Mucosa of stomach (tissue), 1 donor: Measurements from ENCODE around the gene ACVR1C.

Experiments used
- H3K27me3 ChIP-seq: one replicate; pipeline ENCODE4 v1.7.0; 2013; ENCODE audit warnings: mild to moderate bottlenecking, low read length; ENCODE audit not compliant: control insufficient read depth, insufficient read depth
- H3K36me3 ChIP-seq: one replicate; pipeline ENCODE4 v1.7.0; 2013; ENCODE audit warnings: low read length; ENCODE audit not compliant: control insufficient read depth, insufficient read depth
- H3K4me1 ChIP-seq: one replicate; pipeline ENCODE4 v1.7.0; 2013; ENCODE audit warnings: mild to moderate bottlenecking, low read length; ENCODE audit not compliant: control insufficient read depth, insufficient read depth
- H3K4me3 ChIP-seq: one replicate; pipeline ENCODE4 v1.7.0; 2013; ENCODE audit warnings: low read length
- H3K9ac ChIP-seq: one replicate; pipeline ENCODE4 v1.7.0; 2013; ENCODE audit warnings: mild to moderate bottlenecking, low read length, moderate library complexity
- H3K9me3 ChIP-seq: one replicate; pipeline ENCODE4 v1.7.0; 2013; ENCODE audit warnings: mild to moderate bottlenecking, low read length, moderate library complexity; ENCODE audit not compliant: control insufficient read depth
- donor health status: Pancreatic carcinoma.

ACVR1C gene

GRCh38 chr2:157628477-157629415, at the start of gene ACVR1C:
TSS of gene ACVR1C (minus strand) at chr2:157628864. CDS start at chr2:157628644, 220 bp downstream.
- peak within 1 kb of the TSS; percentile 80 for H3K4me3 ChIP-seq
- H3K27me3 ChIP-seq: no peaks in the 10 kb centered on the region
- no peaks in the 10 kb centered on the region for H3K36me3 ChIP-seq
- no peaks in the 10 kb centered on the region for H3K9me3 ChIP-seq
- H3K9ac ChIP-seq: peak within 1 kb of the TSS; percentile 64
- H3K4me1 ChIP-seq: no peaks in the 10 kb centered on the region

DNA sequence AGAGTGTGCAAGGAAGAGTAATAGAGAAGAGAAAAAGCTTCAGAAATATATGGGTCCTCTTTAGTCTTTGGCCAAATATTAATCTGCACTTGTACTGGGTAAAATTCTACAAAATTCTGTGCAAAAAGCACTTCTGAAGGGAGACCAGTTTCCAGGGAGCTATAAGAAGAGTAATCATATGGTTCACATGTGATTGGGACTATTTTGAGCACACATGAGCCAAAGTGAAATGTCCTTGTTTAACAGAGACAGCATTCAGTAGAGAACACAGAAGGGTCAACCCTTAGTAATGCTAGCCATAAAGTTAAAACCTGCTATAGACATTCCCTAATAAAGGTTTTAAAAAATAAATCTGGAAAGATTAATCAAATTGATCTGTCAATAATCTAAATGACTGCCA, 49.3 kb upstream of the ACVR1C start:
- no peaks in the 10 kb centered on the region for H3K27me3 ChIP-seq
- no peaks in the 10 kb centered on the region for H3K4me1 ChIP-seq

GRCh38 chr2:157672129-157672528, 43.5 kb upstream of the ACVR1C start:
- Histone ChIP-seq H3K36me3 (no peaks in the 10 kb centered on the region), H3K9me3 (no peaks in the 10 kb centered on the region), H3K4me1 (no peaks in the 10 kb centered on the region), H3K27me3 (no peaks in the 10 kb centered on the region), H3K4me3 (no peak overlapping the region), H3K9ac (no peak overlapping the region)

More for the DNA sequence above, 49.3 kb upstream of the ACVR1C start:
- H3K36me3 ChIP-seq: no peaks in the 10 kb centered on the region
- no peak overlapping the region for H3K4me3 ChIP-seq
- H3K9me3 ChIP-seq: no peaks in the 10 kb centered on the region
- no peak overlapping the region for H3K9ac ChIP-seq

DNA sequence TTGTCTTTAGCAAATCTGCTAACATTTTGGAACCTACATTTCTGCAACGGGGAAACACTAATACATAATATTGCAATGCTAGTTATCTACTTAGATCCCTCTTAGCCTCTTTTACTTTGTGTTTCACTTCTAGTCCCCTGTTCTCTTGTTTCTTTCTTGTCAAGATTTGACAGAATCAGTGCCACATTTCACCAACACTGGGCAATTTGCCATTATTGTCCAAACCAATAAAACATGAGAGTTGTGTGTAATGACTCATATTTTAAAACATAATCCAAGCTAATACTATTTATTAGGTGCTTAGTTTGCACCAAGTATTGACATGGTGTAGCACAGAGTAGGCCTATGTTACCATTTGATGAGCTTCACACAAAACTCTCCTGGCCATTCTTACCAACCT, 33.7 kb upstream of the ACVR1C start:
- H3K36me3 ChIP-seq: no peaks in the 10 kb centered on the region

GRCh38 chr2:157661776-157662175, 33.1 kb upstream of the ACVR1C start:
- no peaks in the 10 kb centered on the region for H3K27me3 ChIP-seq
- H3K4me1 ChIP-seq: no peaks in the 10 kb centered on the region
- no peak overlapping the region for H3K4me3 ChIP-seq
- H3K36me3 ChIP-seq: no peaks in the 10 kb centered on the region
- no peak overlapping the region for H3K9ac ChIP-seq
- H3K9me3 ChIP-seq: no peaks in the 10 kb centered on the region

More for the DNA sequence above, 33.7 kb upstream of the ACVR1C start:
- Histone ChIP-seq H3K27me3 (no peaks in the 10 kb centered on the region), H3K9me3 (no peaks in the 10 kb centered on the region), H3K4me1 (no peaks in the 10 kb centered on the region), H3K4me3 (no peak overlapping the region), H3K9ac (no peak overlapping the region)

DNA sequence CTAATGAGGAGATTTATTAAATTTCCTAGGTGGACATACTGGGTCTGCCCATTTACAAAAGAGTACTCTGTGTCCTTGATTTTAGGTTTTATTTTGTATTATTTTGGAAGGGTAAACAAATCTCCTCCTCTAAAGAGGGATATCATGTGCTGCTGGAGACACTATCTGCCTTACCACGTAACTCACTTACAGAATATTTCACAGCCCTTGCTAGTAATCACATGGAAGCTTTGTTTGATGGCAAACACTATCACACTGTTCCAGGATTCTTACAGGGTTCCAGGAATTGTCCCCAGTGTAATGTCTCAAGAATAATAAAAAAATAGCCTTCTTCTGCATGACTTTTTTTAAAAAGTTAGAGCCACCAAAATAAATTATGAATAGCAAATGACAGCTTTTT, 29.2 kb upstream of the ACVR1C start:
- no peaks in the 10 kb centered on the region for H3K36me3 ChIP-seq
- no peaks in the 10 kb centered on the region for H3K4me1 ChIP-seq
- H3K4me3 ChIP-seq: no peak overlapping the region
- no peak overlapping the region for H3K9ac ChIP-seq
- H3K9me3 ChIP-seq: no peaks in the 10 kb centered on the region
- H3K27me3 ChIP-seq: no peaks in the 10 kb centered on the region

- Histone ChIP-seq H3K9me3 (no peaks in the 10 kb centered on the region), H3K36me3 (no peaks in the 10 kb centered on the region), H3K4me3 (no peak overlapping the region), H3K27me3 (no peaks in the 10 kb centered on the region), H3K9ac (no peak overlapping the region), H3K4me1 (no peaks in the 10 kb centered on the region)
Measured at GRCh38 chr2:157657101-157657500, 28.4 kb upstream of the ACVR1C start.

DNA sequence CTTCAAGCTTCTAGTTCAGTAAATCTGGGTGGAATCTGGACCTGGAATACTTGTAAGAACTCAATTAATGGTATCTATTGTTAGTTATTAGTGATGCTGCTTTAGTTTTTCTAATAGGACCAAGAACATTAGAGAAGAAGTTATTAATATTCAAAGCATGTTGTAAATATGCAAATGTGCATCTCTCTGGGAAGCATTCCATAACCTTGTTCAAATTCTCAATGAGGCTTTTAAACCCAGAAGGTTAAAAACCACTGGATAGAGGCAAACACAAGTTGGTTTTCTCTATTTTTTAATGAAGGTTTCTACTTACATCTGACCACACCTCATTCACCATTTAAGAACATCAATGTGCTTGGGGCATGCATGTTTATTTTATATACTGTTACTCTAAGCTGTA, 16.1 kb upstream of the ACVR1C start:
- Histone ChIP-seq H3K36me3 (no peaks in the 10 kb centered on the region), H3K4me3 (no peak overlapping the region), H3K27me3 (no peaks in the 10 kb centered on the region), H3K9ac (no peak overlapping the region), H3K9me3 (no peaks in the 10 kb centered on the region), H3K4me1 (no peaks in the 10 kb centered on the region)

DNA sequence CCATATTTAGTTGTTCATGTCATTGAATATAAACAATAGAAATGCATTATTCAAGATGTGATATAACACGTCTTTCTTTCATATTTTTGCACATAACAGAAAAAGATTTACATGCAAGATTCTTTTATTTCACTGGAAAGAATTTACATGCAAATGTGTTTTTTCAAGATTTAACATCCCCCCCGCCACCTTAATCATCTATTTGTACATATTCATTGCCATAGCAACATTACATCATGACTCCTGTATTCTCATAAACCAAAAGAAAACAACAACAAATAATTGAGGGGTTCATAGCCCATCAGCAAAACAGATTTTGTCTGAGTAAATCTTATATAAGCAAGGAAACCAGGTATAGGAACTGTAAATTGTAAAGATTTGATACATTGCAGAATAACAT, 3.2 kb upstream of the ACVR1C start:
- Histone ChIP-seq H3K4me1 (no peaks in the 10 kb centered on the region), H3K9me3 (no peaks in the 10 kb centered on the region)

DNA sequence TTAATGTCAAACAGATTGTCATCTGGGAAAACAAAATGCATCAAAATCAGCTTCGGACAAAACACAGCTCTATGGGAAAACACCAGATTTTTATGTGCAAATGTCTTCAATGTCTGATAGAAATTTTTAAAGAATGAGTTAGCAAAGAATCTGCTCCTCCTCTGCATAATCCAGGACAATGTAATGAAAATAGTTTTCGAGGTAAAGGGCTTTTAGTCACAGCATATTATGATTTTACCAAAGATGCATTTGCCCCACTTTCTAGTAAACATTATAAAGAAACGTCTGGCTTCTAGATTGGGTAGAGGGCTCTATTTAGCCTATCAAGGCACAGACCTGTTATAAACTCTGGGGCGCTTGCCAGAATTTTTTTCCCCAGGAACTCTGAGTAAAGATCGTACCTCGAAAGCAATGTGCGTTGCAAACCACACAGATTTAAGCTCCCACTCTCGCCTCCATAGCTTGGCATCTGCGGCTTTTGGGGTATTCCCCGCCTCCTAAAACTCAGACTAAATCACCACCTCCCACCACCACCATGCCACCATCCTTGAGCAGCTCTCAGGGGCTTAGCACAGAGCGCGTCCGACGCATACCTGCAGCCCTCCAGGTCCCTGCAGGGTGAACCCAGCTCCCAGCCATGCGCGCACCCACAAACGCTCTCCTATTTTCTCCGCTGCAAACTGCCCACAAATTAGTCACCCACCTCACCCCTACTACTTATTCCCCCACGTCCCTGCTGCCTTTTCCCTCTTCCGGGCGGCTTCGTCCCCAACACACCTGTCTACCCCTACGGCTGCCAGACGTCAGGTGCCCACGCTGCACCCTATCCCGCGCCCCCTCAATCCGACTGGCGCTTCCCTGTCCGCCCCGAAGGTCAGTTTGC, 829 bp downstream of the ACVR1C start:
- Histone ChIP-seq H3K9me3 (no peaks in the 10 kb centered on the region), H3K4me3 (peak overlapping the region; percentile 80), H3K27me3 (no peaks in the 10 kb centered on the region), H3K4me1 (no peaks in the 10 kb centered on the region), H3K36me3 (no peaks in the 10 kb centered on the region), H3K9ac (peak overlapping the region; percentile 64)

More for the DNA sequence above, 3.2 kb upstream of the ACVR1C start:
- Histone ChIP-seq H3K36me3 (no peaks in the 10 kb centered on the region), H3K27me3 (no peaks in the 10 kb centered on the region), H3K9ac (no peak overlapping the region), H3K4me3 (no peak overlapping the region)

DNA sequence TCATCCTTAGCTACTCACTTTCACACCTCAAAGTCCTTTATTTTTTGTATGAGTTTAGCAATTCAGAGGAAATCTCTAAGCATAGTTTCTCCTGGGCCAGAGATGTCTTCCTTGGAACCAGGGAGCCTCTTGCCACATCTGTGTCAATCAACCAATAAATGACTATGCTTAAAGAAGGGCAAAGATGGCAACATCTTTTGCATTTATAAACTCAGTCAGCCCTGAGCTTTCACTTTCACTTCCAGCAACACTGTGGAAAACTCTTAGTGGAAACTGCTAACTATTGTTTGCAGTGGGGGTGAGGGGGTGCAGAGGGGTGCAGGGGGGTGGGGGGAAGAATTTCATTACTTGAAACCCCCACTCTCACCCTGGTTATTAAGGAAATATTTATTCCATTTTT, 3.4 kb downstream of the ACVR1C start:
- H3K4me1 ChIP-seq: no peaks in the 10 kb centered on the region
- no peaks in the 10 kb centered on the region for H3K36me3 ChIP-seq
- H3K27me3 ChIP-seq: no peaks in the 10 kb centered on the region
- H3K9ac ChIP-seq: no peak overlapping the region
- no peaks in the 10 kb centered on the region for H3K9me3 ChIP-seq
- H3K4me3 ChIP-seq: no peak overlapping the region

- H3K9me3 ChIP-seq: no peaks in the 10 kb centered on the region
- no peaks in the 10 kb centered on the region for H3K36me3 ChIP-seq
- H3K27me3 ChIP-seq: no peaks in the 10 kb centered on the region
- no peak overlapping the region for H3K4me3 ChIP-seq
- H3K4me1 ChIP-seq: no peaks in the 10 kb centered on the region
- H3K9ac ChIP-seq: no peak overlapping the region
Measured at GRCh38 chr2:157620956-157621355, 7.7 kb downstream of the ACVR1C start.
